Embryonic facial prominence (tissue), 1 donor: ENCODE measurements around the gene SLC9A3.

ENCODE experiments used
- DNase-seq: peaks from one replicate; pipeline ENCODE4 v3.0.0-alpha.2; 2016; ENCODE audit errors: extremely low spot score

SLC9A3 gene

GRCh38 chr5:526456-527088, 2.3 kb upstream of the SLC9A3 start:
- no peak for DNase-seq

- no peak for DNase-seq
Measured at GRCh38 chr5:525916-526315, 1.7 kb upstream of the SLC9A3 start.

- DNase-seq = no peak
Measured at GRCh38 chr5:524973-525761, 918 bp upstream of the SLC9A3 start.

GRCh38 chr5:523441-524222, 617 bp downstream of the SLC9A3 start:
- no peak for DNase-seq

GRCh38 chr5:522899-523440, 1.3 kb downstream of the SLC9A3 start:
- no peak for DNase-seq

GRCh38 chr5:522116-522515, 2.1 kb downstream of the SLC9A3 start:
- DNase-seq = no peak

- no peak for DNase-seq
Measured at GRCh38 chr5:521680-522079, 2.6 kb downstream of the SLC9A3 start.

- no peak for DNase-seq
Measured at GRCh38 chr5:520850-521226, 3.4 kb downstream of the SLC9A3 start.

GRCh38 chr5:520196-520849, 3.9 kb downstream of the SLC9A3 start:
- DNase-seq = no peak

GRCh38 chr5:518721-519120, 5.5 kb downstream of the SLC9A3 start:
- no peak for DNase-seq

GRCh38 chr5:517535-518100, 6.6 kb downstream of the SLC9A3 start:
- no peak for DNase-seq

- no peak for DNase-seq
Measured at GRCh38 chr5:516980-517379, 7.3 kb downstream of the SLC9A3 start.

GRCh38 chr5:516338-516925, 7.8 kb downstream of the SLC9A3 start:
- DNase-seq = no peak

GRCh38 chr5:515273-515836, 8.9 kb downstream of the SLC9A3 start:
- DNase-seq = no peak

- no peak for DNase-seq
Measured at GRCh38 chr5:514673-515072, 9.6 kb downstream of the SLC9A3 start.

- DNase-seq = no peak
Measured at GRCh38 chr5:514101-514485, 10.2 kb downstream of the SLC9A3 start.

GRCh38 chr5:513216-514100, 10.8 kb downstream of the SLC9A3 start:
- DNase-seq = no peak

- no peak for DNase-seq
Measured at GRCh38 chr5:511476-511875, 12.8 kb downstream of the SLC9A3 start.

- DNase-seq = no peak
Measured at GRCh38 chr5:510521-510920, 13.7 kb downstream of the SLC9A3 start.

GRCh38 chr5:509611-510185, 14.6 kb downstream of the SLC9A3 start:
- no peak for DNase-seq
